Measurements from ENCODE around the gene PRSS27. TPM values are rescaled to one million over a fixed set of nuclear protein-coding genes. Genes with fewer than 3 reads are reported as not detected.

Gene PRSS27
- 1.1 TPM in 1 of 2 replicates, not detected in the other for total RNA-seq (2014; rRNA removed; shearing (Covaris generic); ENCODE audit: low replicate concordance)

DNA sequence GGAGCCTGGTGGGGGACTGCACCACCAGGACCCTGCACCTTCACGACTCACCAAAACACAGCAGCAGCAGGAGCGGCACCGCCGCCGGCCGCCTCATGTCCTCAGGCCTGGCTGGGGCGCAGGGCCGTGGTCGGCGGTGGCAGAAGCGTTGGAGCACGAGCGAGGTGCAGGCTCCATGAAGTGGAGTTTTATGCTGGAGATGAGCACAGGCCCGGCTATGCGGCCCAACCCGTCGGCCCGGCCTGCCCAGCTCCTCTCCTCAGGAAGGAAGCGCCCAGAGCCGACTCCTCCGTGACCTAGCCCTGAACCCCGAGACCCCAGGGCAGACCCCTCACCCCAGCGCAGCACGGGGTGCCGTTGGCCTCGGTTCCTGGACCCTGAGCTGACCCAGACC, at the start of gene PRSS27:
Gene PRSS27, minus strand, starts transcription at position 161 of the 394 bp plus-strand sequence. Its CDS starts 64 bp downstream, at position 97.
- no peak for DNase-seq (ENCODE audit: low read depth)
- in situ Hi-C loops (cut with HindIII; ENCODE audit: low pct_unique_long_range_greater_than_20kb, low sequenced_read_pairs) = no loop called here

DNA sequence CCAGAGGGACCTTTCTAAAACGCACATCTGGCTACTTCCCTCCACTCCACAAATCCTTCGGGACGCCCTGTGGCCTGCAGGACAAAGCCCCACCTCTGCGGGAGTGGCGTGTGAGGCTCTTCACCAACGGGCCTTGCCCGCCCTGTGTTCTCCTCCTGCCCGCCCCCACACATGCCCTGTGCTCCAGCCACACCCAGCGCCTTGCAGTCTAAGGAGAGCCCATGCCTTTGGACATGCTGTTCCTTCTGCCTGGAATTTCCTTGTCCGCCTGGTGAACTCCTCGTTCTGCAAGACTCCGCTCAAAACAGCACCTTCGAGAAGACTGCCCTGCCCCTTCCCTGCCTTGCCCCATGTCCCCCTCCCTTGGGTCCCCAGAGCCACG, 49.6 kb upstream of the PRSS27 start:
- no peak for DNase-seq (ENCODE audit: low read depth)

DNA sequence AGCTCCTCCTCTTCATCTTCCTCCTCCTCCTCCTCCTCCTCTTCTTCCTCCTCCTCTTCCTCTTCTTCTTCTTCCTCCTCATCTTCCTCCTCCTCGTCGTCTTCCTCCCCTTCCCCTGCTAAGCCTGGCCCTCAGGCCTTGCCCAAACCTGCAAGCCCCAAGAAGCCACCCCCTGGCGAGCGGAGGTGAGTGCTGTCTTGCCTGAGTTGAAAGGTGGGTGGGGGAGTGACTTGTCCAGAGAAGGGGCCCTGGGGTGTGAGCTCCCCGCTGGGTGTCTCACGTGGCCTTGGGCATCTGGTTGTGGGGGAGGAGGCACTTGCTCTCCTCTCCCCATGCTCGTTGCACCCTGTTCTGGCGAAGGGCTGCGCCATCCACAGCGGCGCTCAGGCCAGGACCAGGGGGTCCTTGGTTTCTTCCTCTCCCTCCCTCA, 49.1 kb upstream of the PRSS27 start:
- in situ Hi-C loops (cut with HindIII; ENCODE audit: low pct_unique_long_range_greater_than_20kb, low sequenced_read_pairs) = no loop called here
- DNase-seq (ENCODE audit: low read depth) = no peak

More for the DNA sequence above, 49.6 kb upstream of the PRSS27 start:
- in situ Hi-C loops (cut with HindIII; ENCODE audit: low pct_unique_long_range_greater_than_20kb, low sequenced_read_pairs) = no loop called here

DNA sequence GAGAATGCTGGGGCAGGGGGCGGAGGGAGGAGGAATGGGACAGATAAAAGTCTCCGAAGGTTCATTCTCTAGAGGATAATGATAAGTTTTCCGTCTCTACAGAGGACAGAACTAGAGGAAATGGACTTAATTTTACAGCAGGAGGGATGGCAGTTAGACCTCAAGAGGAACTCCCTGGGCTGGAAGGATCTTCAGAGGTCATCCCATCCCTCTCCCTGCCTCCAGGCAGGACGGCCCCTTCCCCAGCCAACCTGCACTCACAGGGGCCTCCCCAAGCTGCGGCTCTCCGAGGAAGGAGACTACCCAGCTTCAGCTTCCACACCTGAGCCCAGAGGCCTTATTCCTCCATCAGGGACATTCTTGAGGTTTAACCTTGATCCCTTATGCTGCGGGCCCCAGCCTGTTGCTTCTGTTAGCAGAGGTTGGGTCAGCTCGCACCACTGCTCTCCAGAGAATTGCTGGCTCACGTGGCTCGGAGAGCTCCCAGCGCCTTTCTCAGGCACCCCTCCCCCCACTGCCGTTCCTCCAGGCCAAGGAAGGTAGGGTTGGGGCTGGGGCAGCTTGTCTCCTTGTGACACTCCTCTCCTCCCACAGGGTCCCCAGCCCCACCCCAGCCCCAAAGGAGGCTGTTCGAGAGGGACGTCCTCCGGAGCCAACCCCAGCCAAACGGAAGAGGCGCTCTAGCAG, 48.5 kb upstream of the PRSS27 start:
- no peak for DNase-seq (ENCODE audit: low read depth)
- in situ Hi-C loops (cut with HindIII; ENCODE audit: low pct_unique_long_range_greater_than_20kb, low sequenced_read_pairs) = no loop called here

- in situ Hi-C loops (cut with HindIII; ENCODE audit: low pct_unique_long_range_greater_than_20kb, low sequenced_read_pairs) = no loop called here
- DNase-seq (ENCODE audit: low read depth) = no peak
Observed at GRCh38 chr16:2767891-2768290, 47.9 kb upstream of the PRSS27 start.

GRCh38 chr16:2767140-2767731, 47.2 kb upstream of the PRSS27 start:
- in situ Hi-C loops (cut with HindIII; ENCODE audit: low pct_unique_long_range_greater_than_20kb, low sequenced_read_pairs) = no loop called here

GRCh38 chr16:2766430-2767139, 46.6 kb upstream of the PRSS27 start:
- in situ Hi-C loops (cut with HindIII; ENCODE audit: low pct_unique_long_range_greater_than_20kb, low sequenced_read_pairs) = no loop called here
- DNase-seq (ENCODE audit: low read depth) = no peak

More at GRCh38 chr16:2767140-2767731, 47.2 kb upstream of the PRSS27 start:
- DNase-seq (ENCODE audit: low read depth) = no peak

- in situ Hi-C loops (cut with HindIII; ENCODE audit: low pct_unique_long_range_greater_than_20kb, low sequenced_read_pairs) = no loop called here
- DNase-seq (ENCODE audit: low read depth) = no peak
Observed at GRCh38 chr16:2765462-2766404, 45.7 kb upstream of the PRSS27 start.

DNA sequence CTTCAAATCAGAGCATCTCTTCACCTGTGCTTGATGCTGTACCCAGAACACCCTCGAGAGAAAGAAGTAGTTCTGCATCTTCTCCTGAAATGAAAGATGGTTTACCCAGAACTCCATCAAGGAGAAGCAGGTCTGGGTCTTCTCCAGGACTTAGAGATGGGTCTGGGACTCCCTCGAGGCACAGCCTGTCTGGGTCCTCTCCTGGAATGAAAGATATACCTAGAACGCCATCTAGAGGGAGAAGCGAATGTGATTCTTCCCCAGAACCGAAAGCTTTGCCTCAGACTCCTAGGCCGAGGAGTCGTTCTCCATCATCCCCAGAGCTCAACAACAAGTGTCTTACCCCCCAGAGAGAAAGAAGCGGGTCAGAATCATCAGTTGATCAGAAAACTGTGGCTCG, 44.7 kb upstream of the PRSS27 start:
- no peak for DNase-seq (ENCODE audit: low read depth)
- in situ Hi-C loops (cut with HindIII; ENCODE audit: low pct_unique_long_range_greater_than_20kb, low sequenced_read_pairs) = no loop called here

- no peak for DNase-seq (ENCODE audit: low read depth)
- in situ Hi-C loops (cut with HindIII; ENCODE audit: low pct_unique_long_range_greater_than_20kb, low sequenced_read_pairs) = no loop called here
Observed at GRCh38 chr16:2763173-2763572, 43.1 kb upstream of the PRSS27 start.

- DNase-seq (ENCODE audit: low read depth) = no peak
- in situ Hi-C loops (cut with HindIII; ENCODE audit: low pct_unique_long_range_greater_than_20kb, low sequenced_read_pairs) = no loop called here
Observed at GRCh38 chr16:2762711-2763110, 42.7 kb upstream of the PRSS27 start.

DNA sequence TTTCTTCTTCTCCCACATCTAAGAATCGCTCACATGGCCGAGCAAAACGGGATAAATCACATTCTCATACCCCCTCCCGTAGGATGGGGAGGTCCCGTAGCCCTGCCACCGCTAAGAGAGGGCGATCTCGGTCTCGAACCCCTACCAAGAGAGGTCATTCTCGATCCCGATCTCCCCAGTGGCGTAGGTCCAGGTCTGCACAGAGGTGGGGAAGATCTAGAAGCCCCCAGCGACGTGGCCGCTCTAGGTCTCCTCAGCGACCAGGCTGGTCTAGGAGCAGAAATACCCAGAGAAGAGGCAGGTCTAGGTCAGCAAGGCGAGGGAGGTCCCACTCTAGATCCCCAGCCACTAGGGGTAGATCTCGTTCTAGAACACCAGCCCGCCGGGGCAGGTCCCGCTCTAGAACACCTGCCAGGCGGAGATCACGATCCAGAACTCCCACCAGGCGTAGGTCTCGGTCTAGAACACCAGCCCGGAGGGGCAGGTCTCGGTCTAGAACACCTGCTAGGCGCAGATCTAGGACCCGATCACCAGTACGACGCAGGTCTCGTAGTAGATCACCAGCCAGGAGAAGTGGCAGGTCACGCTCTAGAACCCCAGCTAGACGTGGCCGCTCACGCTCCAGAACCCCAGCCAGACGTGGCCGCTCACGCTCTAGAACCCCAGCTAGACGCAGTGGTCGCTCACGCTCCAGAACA, 42.0 kb upstream of the PRSS27 start:
- in situ Hi-C loops (cut with HindIII; ENCODE audit: low pct_unique_long_range_greater_than_20kb, low sequenced_read_pairs) = no loop called here

DNA sequence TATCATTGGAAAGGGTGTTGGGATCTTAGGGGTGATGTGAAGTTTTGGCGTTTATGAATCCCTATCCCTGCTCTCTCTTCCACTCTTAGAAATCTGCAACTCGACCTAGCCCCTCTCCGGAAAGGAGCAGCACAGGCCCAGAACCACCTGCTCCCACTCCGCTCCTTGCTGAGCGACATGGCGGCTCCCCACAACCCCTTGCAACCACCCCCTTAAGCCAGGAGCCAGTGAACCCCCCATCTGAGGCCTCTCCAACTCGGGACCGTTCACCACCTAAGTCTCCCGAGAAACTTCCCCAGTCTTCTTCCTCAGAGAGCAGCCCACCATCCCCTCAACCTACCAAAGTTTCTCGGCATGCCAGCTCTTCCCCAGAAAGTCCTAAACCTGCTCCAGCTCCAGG, 41.4 kb upstream of the PRSS27 start:
- no peak for DNase-seq (ENCODE audit: low read depth)
- in situ Hi-C loops (cut with HindIII; ENCODE audit: low pct_unique_long_range_greater_than_20kb, low sequenced_read_pairs) = no loop called here

More for the DNA sequence above, 42.0 kb upstream of the PRSS27 start:
- no peak for DNase-seq (ENCODE audit: low read depth)

- DNase-seq (ENCODE audit: low read depth) = no peak
- in situ Hi-C loops (cut with HindIII; ENCODE audit: low pct_unique_long_range_greater_than_20kb, low sequenced_read_pairs) = no loop called here
Observed at GRCh38 chr16:2757344-2757743, 37.3 kb upstream of the PRSS27 start.

GRCh38 chr16:2756288-2757015, 36.4 kb upstream of the PRSS27 start:
- DNase-seq (ENCODE audit: low read depth) = no peak
- in situ Hi-C loops (cut with HindIII; ENCODE audit: low pct_unique_long_range_greater_than_20kb, low sequenced_read_pairs) = no loop called here

- in situ Hi-C loops (cut with HindIII; ENCODE audit: low pct_unique_long_range_greater_than_20kb, low sequenced_read_pairs) = no loop called here
Observed at GRCh38 chr16:2755158-2755557, 35.1 kb upstream of the PRSS27 start.

GRCh38 chr16:2753733-2754020, 33.7 kb upstream of the PRSS27 start:
- DNase-seq (ENCODE audit: low read depth) = no peak
- in situ Hi-C loops (cut with HindIII; ENCODE audit: low pct_unique_long_range_greater_than_20kb, low sequenced_read_pairs) = no loop called here

More at GRCh38 chr16:2755158-2755557, 35.1 kb upstream of the PRSS27 start:
- no peak for DNase-seq (ENCODE audit: low read depth)

Measured in Caki2 (cell line).